Calu3 (cell line): ENCODE measurements around the gene OTUD4. TPM values are rescaled to one million over a fixed set of nuclear protein-coding genes. Genes with fewer than 3 reads are reported as not detected.

Experiments used
- BruUV-seq: library from RNA; stranded (reverse); fragments of 400-500 nt; replicated peaks from 2 replicates; lab custom pipeline; 2021; lab: Mats Ljungman, UMichigan
- CTCF ChIA-PET: fragments of 300-600 bp; sonication (Branson Sonifier 250); formaldehyde crosslinking; loops from one replicate; lab custom pipeline; 2022; ENCODE audit warnings: antibody characterized with exemption; lab: Charles Lee
- DNase-seq: peaks from one replicate; pipeline ENCODE4 v3.0.0; 2022
- H3K27ac Mint-ChIP-seq: one replicate; pipeline ENCODE4 v1.8.0; 2022; ENCODE audit warnings: mixed read lengths; ENCODE audit not compliant: unreplicated experiment
- H3K27me3 Mint-ChIP-seq: one replicate; pipeline ENCODE4 v1.8.0; 2022; ENCODE audit warnings: mixed read lengths; ENCODE audit not compliant: unreplicated experiment
- H3K36me3 Mint-ChIP-seq: one replicate; pipeline ENCODE4 v1.8.0; 2022; ENCODE audit warnings: mild to moderate bottlenecking, moderate library complexity, mixed read lengths; ENCODE audit not compliant: insufficient read depth, unreplicated experiment
- H3K4me1 Mint-ChIP-seq: one replicate; pipeline ENCODE4 v1.8.0; 2022; ENCODE audit warnings: mild to moderate bottlenecking, low read depth, mixed read lengths; ENCODE audit not compliant: unreplicated experiment
- H3K4me3 Mint-ChIP-seq: one replicate; pipeline ENCODE4 v1.8.0; 2022; ENCODE audit warnings: mild to moderate bottlenecking, low read depth, moderate library complexity, mixed read lengths; ENCODE audit not compliant: unreplicated experiment
- H3K9me3 Mint-ChIP-seq: one replicate; pipeline ENCODE4 v1.8.0; 2022; ENCODE audit warnings: low read depth, mixed read lengths; ENCODE audit not compliant: unreplicated experiment
- intact Hi-C: fragments of 100-400 bp; cut with micrococcal nuclease; formaldehyde crosslinking; loops from one replicate; pipeline ENCODE4 v1.10.0; 2022; ENCODE audit not compliant: unreplicated experiment
- total RNA-seq: library from RNA; stranded (reverse); gene quantifications from 2 replicates; pipeline ENCODE4 v1.2.3, GENCODE V29; 2022
- TF ChIP-seq, protein P1 (sequence below): fragments of 200-600 bp; IDR thresholded peaks from one replicate; pipeline ENCODE4 v1.8.0; 2022; ENCODE audit warnings: antibody characterized with exemption; ENCODE audit not compliant: unreplicated experiment

OTUD4 gene
- total RNA-seq, 1 experiment from 2014 or later = 32.7 TPM

GRCh38 chr4:145178740-145179280 lies 1.6 kb downstream of the OTUD4 start:
- no TSS peak for BruUV-seq
- intact Hi-C loops = no loop called here

DNA sequence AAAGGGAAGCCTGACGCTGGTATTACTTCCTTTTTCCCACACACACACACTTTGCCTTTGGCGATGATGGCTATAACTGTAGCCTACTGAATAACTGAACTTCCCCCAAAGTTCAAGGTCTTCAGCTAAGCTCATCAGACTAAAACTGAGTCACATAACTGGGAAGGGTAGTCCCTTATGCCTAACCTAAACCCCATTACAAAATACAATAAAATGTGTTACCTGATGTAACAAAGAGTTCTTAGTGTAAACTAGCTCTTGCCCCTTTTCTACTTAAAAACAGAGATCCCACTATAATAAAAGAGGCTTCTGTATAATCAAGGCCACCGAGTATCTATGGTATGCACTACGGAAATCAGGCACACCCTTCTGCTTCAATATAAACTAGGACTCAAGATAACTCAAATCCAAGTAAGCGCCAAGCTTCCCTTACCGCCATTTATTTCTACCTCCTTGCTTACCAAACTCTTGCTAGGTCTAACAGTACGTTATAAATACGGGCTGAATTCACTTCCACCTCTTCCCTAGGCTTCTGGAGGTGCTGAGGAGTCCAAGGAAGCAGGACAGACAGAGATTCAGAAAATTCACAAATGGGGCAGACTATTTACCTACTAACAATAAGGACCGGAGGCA lies 2.4 kb downstream of the OTUD4 start:
- intact Hi-C loops = no loop called here
- BruUV-seq = no TSS peak
- Mint-ChIP-seq H3K27ac (peak overlapping the region; percentile 81), H3K27me3 (no peaks in the 10 kb centered on the region), H3K4me1 (peaks cover 6% of the 10 kb centered on the region), H3K36me3 (peaks cover 54% of the 10 kb centered on the region), H3K9me3 (no peaks in the 10 kb centered on the region), H3K4me3 (peak overlapping the region; percentile 80)
- TF ChIP-seq, protein P1, sequence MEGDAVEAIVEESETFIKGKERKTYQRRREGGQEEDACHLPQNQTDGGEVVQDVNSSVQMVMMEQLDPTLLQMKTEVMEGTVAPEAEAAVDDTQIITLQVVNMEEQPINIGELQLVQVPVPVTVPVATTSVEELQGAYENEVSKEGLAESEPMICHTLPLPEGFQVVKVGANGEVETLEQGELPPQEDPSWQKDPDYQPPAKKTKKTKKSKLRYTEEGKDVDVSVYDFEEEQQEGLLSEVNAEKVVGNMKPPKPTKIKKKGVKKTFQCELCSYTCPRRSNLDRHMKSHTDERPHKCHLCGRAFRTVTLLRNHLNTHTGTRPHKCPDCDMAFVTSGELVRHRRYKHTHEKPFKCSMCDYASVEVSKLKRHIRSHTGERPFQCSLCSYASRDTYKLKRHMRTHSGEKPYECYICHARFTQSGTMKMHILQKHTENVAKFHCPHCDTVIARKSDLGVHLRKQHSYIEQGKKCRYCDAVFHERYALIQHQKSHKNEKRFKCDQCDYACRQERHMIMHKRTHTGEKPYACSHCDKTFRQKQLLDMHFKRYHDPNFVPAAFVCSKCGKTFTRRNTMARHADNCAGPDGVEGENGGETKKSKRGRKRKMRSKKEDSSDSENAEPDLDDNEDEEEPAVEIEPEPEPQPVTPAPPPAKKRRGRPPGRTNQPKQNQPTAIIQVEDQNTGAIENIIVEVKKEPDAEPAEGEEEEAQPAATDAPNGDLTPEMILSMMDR = no peak
- CTCF ChIA-PET = no interaction called here
- DNase-seq = no peak

More at GRCh38 chr4:145178740-145179280, 1.6 kb downstream of the OTUD4 start:
- Mint-ChIP-seq H3K9me3 (no peaks in the 10 kb centered on the region), H3K4me3 (peak overlapping the region; percentile 80), H3K4me1 (peaks cover 6% of the 10 kb centered on the region), H3K27ac (peak overlapping the region; percentile 81), H3K27me3 (no peaks in the 10 kb centered on the region), H3K36me3 (peaks cover 47% of the 10 kb centered on the region)
- no peak for DNase-seq
- TF ChIP-seq, protein P1 = no peak
- CTCF ChIA-PET = no interaction called here

DNA sequence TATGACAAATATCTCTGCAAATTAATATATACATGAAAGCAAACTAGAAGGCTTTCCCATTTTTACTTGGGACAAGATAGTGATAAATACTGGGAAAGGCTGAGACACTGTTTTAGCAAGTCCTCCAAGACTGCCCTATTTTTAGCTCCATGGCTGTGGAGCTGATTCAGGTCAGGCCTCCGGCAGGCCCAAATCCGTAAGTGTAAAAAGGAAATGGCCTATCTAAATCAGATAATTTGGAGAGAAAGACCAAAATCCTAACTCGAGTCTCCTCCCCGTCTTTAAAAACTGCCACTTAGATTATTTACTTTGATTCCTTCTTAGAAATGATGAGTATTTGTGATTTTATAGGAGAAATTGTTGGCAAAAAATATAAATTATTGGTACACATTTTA lies 2.9 kb downstream of the OTUD4 start:
- Mint-ChIP-seq H3K4me3 (peak overlapping the region; percentile 80), H3K27ac (peak overlapping the region; percentile 81), H3K4me1 (peaks cover 6% of the 10 kb centered on the region), H3K9me3 (no peaks in the 10 kb centered on the region), H3K36me3 (peaks cover 57% of the 10 kb centered on the region), H3K27me3 (no peaks in the 10 kb centered on the region)
- TF ChIP-seq, protein P1 = no peak
- intact Hi-C loops = no loop called here
- no peak for DNase-seq
- no TSS peak for BruUV-seq
- CTCF ChIA-PET = no interaction called here

- peak overlapping the region; percentile 81 for H3K27ac Mint-ChIP-seq
Observed at GRCh38 chr4:145176641-145177432, 3.6 kb downstream of the OTUD4 start.

More at GRCh38 chr4:145176641-145177432, 3.6 kb downstream of the OTUD4 start:
- peaks cover 60% of the 10 kb centered on the region for H3K36me3 Mint-ChIP-seq
- no peak for DNase-seq
- BruUV-seq = no TSS peak
- intact Hi-C loops = no loop called here
- TF ChIP-seq, protein P1 = no peak
- H3K4me1 Mint-ChIP-seq = peaks cover 6% of the 10 kb centered on the region
- H3K9me3 Mint-ChIP-seq = no peaks in the 10 kb centered on the region
- H3K4me3 Mint-ChIP-seq = peak overlapping the region; percentile 80
- CTCF ChIA-PET = no interaction called here
- H3K27me3 Mint-ChIP-seq = no peaks in the 10 kb centered on the region
